Measurements from ENCODE around the gene FRMPD1.
"Not testable (repeated sequence)": the region's sequence is repeated elsewhere in the genome, so short reads cannot be mapped to it uniquely, and the experiment has no call there.

Gene FRMPD1, protein sequence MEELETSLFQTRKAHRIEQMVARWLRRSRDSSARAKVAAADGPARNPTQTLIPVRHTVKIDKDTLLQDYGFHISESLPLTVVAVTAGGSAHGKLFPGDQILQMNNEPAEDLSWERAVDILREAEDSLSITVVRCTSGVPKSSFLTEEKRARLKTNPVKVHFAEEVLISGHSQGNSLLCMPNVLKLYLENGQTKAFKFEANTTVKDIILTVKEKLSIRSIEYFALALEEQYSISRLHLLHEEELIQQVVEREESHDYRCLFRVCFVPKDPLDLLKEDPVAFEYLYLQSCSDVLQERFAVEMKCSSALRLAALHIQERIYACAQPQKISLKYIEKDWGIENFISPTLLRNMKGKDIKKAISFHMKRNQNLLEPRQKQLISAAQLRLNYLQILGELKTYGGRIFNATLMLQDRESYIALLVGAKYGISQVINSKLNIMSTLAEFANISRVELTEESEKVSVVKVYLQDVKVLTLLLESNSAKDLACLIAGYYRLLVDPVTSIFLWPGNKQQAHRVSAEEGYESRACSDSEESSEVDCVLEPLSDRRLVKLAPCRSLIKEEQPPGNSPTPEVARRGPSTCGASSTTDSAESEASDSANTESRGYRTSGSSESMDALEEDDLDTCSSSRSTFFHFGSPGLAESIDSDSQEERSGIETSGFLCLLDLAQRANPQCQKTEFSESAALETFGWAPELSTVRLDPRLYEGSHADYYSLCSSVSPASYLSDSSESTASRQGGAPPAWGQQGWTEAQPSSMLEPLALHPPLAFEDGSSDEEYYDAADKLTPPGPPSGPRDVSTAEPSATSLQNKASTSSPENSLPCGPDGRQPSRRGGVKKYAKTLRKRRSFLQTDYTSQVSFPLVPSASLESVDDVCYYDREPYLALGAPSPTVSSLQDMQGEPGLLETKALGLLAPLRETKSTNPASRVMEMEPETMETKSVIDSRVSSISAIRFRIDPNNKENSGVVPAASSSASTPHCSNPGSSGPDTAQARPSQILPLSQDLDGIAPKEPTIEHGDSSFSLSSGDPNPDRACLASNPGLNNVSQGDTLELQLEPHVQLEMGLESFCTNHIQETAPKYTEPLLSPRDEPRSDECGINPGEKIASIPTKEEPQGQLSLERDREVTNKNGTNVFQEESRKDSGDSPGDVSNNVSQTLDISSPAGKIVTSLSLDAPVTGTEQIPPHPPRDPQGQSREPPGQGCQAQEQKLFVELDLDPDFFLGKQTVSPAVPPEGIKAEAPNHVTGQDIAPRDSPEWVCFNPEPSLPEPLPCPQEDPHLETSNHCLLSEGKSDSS (N-terminal part only)

GRCh38 chr9:37650873-37651768 is at the start of gene FRMPD1:
Gene FRMPD1 (plus strand): TSS chr9:37650954. CDS start chr9:37692642, 41,688 bp downstream.
- DNase-seq (ENCODE audit: low read depth in 2 of 2), result no peak

DNA sequence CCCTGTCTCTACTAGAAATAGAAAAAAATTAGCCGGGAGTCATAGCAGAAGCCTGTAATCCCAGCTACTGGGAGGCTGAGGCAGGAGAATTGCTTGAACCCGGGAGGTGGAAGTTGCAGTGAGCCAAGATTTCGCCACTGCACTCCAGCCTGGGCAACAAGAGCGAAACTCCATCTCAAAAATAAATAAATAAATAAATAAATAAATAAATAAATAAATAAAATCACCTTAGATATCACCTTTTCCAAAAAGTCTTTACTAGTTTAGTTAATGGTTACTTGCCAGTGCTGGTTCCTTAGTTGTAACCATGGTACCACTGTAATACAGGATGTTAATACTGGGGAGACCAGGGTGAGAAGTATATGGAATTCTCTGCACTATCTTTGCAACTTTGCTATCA is 48.7 kb upstream of the FRMPD1 start:
- not testable (repeated sequence) for DNase-seq (ENCODE audit: low read depth in 2 of 2)

GRCh38 chr9:37602817-37603216 is 47.9 kb upstream of the FRMPD1 start:
- DNase-seq (ENCODE audit: low read depth in 2 of 2), result no peak

DNA sequence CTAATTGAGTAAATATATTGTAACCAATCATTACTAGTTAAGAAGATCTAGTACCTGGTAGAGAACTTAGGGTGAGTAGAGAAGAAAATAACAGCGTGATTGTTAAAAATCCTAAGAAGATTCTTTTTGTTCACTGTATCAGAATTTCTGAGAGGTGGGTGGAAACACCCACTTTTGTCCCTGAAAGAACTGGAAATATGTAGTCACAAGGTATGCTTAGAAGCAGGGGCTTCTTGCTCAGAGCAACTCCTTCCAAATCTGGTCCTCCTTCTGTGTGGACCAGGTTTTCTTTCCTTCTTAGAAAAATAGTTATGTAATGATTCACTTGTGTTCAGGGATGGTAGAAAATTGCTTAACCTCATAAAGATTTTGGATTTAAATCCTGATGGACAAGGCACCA is 46.5 kb upstream of the FRMPD1 start:
- DNase-seq (ENCODE audit: low read depth in 2 of 2), result no peak

- no peak for DNase-seq (ENCODE audit: low read depth in 2 of 2)
These were observed 42.5 kb upstream of the FRMPD1 start for GRCh38 chr9:37608250-37608649.

DNA sequence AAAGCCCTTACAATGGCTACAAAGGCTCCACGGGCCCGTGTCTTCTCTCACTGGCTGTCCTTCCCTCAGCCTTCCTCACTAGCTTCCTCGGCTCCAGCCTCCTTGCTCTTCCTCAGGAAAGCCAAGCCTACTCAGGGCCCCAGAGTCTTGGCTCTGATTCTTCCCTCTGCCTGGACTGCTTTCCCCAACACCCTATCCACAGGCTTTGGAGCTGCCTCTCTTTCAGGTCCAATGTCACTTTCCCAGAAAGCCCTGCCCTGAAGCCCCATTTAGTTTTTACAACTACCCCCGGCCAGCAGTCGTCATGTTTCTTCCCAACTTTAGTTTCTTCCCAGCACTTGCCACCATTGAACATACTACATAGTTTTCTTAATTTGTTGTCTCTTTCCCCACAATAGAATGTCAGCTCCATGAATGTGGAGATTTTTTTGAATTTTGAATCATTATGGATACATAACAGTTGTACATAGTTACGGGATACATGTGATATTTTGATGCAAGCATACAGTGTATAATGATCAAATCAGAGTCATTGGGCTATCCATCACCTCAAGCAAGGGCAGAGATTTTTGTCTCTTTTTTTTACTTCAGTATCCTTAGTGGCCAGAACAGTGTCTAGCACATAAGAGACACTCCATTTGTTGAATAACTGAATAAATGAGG is 40.9 kb upstream of the FRMPD1 start:
- no peak for DNase-seq (ENCODE audit: low read depth in 2 of 2)

DNA sequence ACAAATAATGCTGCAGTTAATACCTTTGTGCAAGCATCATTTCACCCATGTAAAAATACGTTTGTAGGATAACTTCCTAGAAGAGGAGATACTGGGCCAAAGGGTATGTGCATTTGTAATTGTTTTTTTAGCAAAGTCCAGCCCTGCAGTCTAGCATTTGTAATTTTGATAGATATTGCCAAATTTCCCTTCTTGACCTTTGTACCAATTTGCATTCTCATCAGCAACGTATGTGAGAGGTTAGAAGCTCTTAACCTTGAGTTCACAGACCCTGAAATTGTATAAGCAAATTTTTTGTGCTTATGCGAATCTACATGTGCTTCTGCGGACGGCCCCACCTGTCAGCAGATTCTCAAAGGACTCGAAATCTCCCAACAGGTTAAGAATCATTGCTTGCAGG is 39.7 kb upstream of the FRMPD1 start:
- DNase-seq (ENCODE audit: low read depth in 2 of 2), result no peak

DNA sequence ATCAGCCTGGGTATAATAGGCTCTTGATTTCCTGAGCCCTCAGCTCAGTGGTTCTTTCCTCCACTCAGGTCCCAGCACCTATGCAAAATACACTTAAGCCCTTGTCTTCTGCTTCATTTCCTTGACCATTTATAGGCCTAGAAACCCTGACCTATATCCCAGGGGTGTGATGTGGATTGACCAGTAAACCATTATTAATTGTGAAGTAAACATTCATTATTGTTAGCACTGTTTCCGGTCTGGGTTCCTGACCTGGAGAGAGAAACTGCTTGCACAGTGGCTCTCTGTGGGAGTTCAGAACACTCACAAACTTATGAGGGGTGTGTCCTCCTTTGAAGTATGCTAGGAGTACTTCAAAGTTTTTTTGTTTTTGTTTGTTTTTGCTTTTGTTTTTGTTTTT is 38.8 kb upstream of the FRMPD1 start:
- no peak for DNase-seq (ENCODE audit: low read depth in 2 of 2)

DNA sequence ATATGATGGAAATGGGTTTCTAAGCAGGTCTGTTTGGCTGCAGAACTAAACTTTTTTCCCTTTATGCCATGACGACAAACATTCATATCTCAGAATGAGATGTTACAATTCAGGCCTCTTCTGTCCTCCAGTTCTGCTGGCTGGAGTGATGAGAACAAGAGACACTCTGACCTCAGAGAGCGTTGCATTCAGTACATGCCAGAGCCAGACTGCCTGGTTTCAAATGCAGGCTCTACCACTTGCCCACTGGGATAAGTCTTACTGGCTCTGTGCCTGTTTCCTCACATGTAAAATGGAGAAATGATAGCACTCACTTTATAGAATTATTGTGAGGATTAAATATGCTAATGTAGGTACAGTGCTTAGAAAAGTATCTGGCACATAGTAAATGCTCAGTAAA is 33.6 kb upstream of the FRMPD1 start:
- DNase-seq (ENCODE audit: low read depth in 2 of 2), result no peak

DNA sequence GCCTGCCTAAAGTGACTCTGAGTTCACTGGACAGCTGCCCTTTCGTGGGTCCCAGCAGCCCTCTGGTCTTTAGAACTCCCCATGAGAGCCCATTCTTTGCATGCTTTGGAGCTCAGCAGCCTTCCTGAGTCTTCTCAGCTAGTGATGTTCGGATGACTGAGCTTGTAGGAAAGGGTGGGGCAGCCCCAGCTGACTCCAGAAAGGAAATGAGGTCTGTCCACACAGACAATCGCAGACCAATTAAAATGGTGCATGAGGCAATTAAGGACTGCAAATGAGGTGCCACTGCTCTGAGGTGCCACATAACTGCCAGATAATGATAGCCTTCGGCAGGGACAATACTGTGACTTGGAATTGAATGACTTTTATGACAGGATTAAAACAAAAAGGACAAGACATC is 32.9 kb upstream of the FRMPD1 start:
- no peak for DNase-seq (ENCODE audit: low read depth in 2 of 2)

DNA sequence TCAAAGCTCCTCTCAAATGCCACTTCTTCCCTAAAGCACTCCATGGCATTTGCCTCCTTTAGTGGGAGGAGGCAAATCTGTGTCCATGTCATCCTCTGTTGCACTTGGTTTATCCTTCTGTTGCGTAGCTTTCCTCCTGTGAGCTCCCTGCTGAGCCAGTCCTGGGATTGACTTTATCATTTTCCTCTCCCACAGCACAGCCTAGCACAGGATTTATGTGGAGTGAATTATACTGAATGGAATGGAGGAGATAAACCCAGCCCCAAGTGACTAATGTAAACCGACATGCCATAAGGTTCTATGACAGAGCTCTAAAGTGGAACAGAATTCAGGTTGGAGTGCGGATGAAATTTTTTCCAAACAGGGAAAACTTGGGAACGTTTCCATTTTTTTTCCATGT is 31.9 kb upstream of the FRMPD1 start:
- peak; percentile 10 to 13 for DNase-seq (ENCODE audit: low read depth in 2 of 2)

DNA sequence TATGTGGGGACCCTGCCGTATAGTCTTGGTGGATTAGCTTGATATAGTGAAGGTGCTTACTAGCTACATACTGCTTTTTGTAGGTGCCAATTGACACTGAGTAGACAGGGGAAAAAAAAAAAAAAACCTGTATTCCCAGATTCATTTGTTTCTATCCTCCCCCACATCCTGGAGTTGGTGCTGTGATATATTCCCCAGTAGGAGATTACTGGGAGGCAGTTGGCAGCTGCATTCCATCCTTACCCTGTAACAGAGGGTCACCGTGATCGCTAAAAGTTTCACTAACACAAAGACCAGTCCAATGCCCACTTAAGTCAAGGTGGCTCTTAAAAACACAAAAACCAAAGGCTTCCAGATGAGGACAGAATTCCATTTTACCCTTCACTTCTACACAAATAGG is 30.9 kb upstream of the FRMPD1 start:
- no peak for DNase-seq (ENCODE audit: low read depth in 2 of 2)

DNA sequence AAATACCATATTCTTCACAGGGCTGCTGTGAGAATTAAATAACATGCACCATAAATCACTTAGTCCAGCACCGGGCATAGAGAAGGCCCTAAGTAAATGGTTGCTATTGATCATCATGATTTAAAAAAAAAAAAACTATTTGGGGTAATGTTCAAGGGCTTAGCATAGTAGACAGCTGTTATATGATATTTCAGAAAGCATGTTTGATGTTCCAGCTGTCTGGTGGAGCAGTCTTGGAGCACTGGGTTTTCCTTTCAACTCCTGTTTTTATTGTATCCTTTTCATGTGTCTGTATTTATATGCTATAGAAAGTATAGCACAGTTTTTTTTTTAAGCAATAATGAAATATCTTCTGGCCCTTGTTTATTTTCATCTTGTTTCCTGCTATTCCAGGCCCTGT is 30.4 kb upstream of the FRMPD1 start:
- DNase-seq (ENCODE audit: low read depth in 2 of 2), result no peak

DNA sequence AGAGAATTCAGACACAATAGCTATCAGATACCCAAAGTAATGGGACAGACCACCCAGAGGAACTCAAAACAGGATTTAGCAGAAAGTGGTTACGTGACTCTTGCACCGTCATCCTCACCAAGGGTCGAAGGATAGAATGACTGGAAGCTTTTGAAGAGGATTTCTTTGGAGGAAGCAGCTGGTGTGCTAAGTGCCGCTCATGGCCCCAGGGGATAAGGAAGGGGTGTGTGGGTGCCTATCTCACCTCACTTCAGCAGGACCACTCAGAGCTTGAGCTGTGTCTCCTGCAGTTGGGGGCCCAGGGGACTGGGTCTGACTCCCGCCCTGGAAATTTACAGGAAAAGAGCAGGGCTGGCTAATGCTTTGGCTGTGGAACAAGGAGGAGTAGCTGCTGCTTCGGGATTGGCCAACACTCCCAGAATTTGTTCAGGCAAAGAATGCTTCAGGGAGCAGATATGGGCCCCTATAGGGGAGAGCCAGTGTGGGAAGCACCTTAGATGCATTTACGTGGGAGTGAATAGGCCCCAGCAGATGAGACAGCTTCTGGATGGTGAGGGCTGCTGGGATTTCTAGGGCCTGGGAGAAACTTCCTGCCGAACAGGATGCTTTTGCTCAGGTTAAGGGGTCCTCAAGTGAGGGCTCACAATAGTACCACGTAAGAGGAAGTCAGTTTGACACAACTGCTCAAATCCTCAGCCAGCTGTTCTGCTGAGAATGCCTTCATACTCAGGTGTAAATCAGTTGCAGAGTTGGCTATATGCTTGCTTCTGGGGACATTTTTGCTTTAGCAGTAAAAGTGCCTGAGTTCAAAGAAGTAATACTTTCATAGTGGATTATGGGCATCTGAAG is 29.3 kb upstream of the FRMPD1 start:
- DNase-seq (ENCODE audit: low read depth in 2 of 2), result no peak

GRCh38 chr9:37622462-37622861 is 28.3 kb upstream of the FRMPD1 start:
- peak in 1 of 2 experiments; percentile 13 for DNase-seq (ENCODE audit: low read depth in 2 of 2)

DNA sequence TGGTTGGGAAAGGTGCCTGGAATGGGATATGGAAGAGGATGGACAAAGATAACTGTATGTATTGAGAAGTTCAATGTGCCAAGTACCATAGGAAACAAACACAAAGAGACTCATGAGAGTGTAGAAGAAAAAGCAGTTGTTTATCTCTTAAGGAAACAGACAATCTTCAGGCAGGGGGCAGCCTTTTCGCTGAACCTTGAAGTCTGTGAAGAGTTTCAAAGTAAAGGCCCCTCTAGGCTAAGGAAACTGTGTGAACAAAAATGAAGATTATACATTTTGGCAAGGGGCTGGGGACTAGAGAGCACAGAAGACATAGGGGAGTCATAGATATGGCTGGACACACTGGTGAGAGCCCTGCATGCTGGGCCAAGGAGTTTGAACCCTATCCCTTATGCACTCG is 27.5 kb upstream of the FRMPD1 start:
- no peak for DNase-seq (ENCODE audit: low read depth in 2 of 2)

DNA sequence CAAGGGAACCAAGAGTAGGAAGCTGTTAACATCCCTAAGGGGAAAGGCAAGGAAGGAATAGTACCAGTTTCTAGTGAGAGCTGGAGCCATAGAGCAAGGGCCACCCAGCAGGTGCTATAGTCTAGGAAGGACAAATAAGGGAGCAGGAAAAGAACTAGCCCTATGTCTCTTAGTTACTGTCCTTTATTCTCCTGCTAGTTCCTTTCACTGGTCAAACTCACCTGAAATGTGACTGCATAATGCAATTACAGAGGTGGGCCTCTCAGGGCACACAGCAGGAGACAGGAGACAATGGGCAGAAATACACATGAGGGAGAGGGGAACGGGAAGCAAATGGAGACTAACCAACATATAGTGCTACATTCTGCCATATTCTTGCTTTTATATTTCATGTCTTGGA is 26.7 kb upstream of the FRMPD1 start:
- no peak for DNase-seq (ENCODE audit: low read depth in 2 of 2)

DNA sequence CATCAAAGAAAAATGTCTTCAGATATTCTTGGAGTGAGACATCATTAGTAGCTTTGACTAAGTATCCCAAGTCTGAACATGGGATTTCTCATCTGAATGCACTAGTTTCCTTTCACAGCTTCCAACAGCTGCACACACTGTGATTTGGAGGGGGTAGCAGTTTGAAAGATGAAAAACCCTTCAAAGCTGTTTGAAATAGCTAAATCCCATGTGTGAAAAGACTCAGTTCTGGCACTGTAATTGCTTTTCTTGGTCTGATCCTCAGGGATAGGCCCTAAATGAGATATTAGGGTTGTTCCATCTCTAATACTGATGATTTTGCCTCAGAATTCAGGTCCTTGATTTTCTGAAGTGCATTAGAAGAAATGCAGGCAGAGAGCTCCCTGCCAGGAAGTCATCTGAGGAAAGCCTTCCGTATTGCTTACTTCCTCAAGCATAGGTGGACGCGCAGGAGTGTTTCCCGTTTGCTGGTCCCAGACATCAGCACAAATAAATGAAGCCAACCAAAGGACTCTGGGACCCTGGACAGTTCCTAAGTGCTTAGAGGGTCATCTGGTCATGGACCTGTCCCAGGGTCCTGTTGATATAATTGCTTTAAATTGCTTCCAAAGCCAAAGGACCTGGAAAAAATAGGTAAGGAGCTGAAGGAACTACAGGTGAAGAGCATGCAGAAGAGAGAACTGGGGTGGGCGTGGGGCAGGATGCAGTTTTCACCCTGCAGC is 25.6 kb upstream of the FRMPD1 start:
- DNase-seq (ENCODE audit: low read depth in 2 of 2), result no peak

DNA sequence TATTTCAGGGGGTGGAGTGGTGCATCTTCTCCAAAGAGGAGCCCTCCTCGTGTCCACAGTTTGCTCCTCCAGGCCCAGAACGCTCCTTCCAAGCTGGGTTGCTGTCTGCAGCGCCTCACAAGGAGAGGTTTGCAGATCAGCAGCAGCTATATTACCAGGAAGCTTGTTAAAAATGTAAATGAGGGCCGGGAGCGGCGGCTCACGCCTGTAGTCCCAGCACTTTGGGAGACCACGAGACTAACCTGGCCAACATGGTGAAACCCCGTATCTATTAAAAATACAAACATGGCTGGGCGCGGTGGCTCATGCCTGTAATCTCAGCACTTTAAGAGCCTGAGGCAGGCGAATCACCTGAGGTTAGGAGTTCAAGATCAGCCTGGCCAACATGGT is 25.0 kb upstream of the FRMPD1 start:
- DNase-seq (ENCODE audit: low read depth in 2 of 2), result no peak
